C4-2B (cell line): ENCODE results near the gene FARP2.

ENCODE experiments used
- ZFX ChIP-seq: fragments of 450-650 bp; IDR thresholded peaks from 2 replicates; pipeline ENCODE4 v1.6.1; 2017
- TF ChIP-seq, protein P1 (sequence below): fragments of 450-650 bp; conservative IDR thresholded peaks from 2 replicates; pipeline ENCODE4 v1.5.1; 2017; ENCODE audit warnings: mild to moderate bottlenecking

GRCh38 chr2:241313543-241314095 lies 42.5 kb upstream of the FARP2 start:
- TF ChIP-seq, protein P1, sequence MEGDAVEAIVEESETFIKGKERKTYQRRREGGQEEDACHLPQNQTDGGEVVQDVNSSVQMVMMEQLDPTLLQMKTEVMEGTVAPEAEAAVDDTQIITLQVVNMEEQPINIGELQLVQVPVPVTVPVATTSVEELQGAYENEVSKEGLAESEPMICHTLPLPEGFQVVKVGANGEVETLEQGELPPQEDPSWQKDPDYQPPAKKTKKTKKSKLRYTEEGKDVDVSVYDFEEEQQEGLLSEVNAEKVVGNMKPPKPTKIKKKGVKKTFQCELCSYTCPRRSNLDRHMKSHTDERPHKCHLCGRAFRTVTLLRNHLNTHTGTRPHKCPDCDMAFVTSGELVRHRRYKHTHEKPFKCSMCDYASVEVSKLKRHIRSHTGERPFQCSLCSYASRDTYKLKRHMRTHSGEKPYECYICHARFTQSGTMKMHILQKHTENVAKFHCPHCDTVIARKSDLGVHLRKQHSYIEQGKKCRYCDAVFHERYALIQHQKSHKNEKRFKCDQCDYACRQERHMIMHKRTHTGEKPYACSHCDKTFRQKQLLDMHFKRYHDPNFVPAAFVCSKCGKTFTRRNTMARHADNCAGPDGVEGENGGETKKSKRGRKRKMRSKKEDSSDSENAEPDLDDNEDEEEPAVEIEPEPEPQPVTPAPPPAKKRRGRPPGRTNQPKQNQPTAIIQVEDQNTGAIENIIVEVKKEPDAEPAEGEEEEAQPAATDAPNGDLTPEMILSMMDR, result no peak
- no peak for TF ChIP-seq ZFX
